H9 (cell line): ENCODE results near the gene GPR21. TPM values are rescaled to one million over a fixed set of nuclear protein-coding genes. Genes with fewer than 3 reads are reported as not detected.

ENCODE experiments used
- DNase-seq: peaks from one replicate; pipeline ENCODE4 v3.0.0-alpha.2; 2017
- H2AFZ ChIP-seq: one replicate; pipeline ENCODE4 v1.6.1; 2013; ENCODE audit warnings: mild to moderate bottlenecking, low read length, control low read depth, moderate library complexity
- H2AK5ac ChIP-seq: 2 replicates; pipeline ENCODE4 v1.6.1; 2013; ENCODE audit warnings: low read length, control low read depth, mixed read lengths; ENCODE audit not compliant: insufficient read length
- H2BK120ac ChIP-seq: one replicate; pipeline ENCODE4 v1.6.1; 2013; ENCODE audit warnings: low read depth, mild to moderate bottlenecking, low read length, control low read depth, inconsistent platforms; ENCODE audit not compliant: poor library complexity, severe bottlenecking
- H2BK12ac ChIP-seq: 2 replicates; pipeline ENCODE4 v1.6.1; 2013; ENCODE audit warnings: low read length, control low read depth, mixed read lengths, low read depth; ENCODE audit not compliant: insufficient read length
- H2BK15ac ChIP-seq: 2 replicates; pipeline ENCODE4 v1.6.1; 2013; ENCODE audit warnings: low read depth, low read length, control low read depth
- H2BK20ac ChIP-seq: one replicate; pipeline ENCODE4 v1.6.1; 2013; ENCODE audit warnings: low read depth, mild to moderate bottlenecking, low read length, control low read depth, inconsistent platforms; ENCODE audit not compliant: poor library complexity, severe bottlenecking
- H2BK5ac ChIP-seq: 2 replicates; pipeline ENCODE4 v1.6.1; 2013; ENCODE audit warnings: low read length, control low read depth, mixed read lengths; ENCODE audit not compliant: insufficient read length
- H3K14ac ChIP-seq: 2 replicates; pipeline ENCODE4 v1.6.1; 2013; ENCODE audit warnings: low read length, control low read depth; ENCODE audit not compliant: insufficient read depth
- H3K18ac ChIP-seq: 2 replicates; pipeline ENCODE4 v1.6.1; 2013; ENCODE audit warnings: low read depth, mild to moderate bottlenecking, mixed read lengths, low read length, control low read depth; ENCODE audit not compliant: insufficient read length
- H3K23ac ChIP-seq: 2 replicates; pipeline ENCODE4 v1.6.1; 2013; ENCODE audit warnings: low read length, control low read depth, mixed read lengths, low read depth; ENCODE audit not compliant: insufficient read length
- H3K23me2 ChIP-seq: 2 replicates; pipeline ENCODE4 v1.6.1; 2013; ENCODE audit warnings: low read depth, mild to moderate bottlenecking, mixed read lengths, low read length, control low read depth; ENCODE audit not compliant: insufficient read length, poor library complexity, severe bottlenecking
- H3K27ac ChIP-seq: 2 replicates; pipeline ENCODE4 v1.5.1; 2013; ENCODE audit warnings: low read length, control low read depth, mixed read lengths, low read depth; ENCODE audit not compliant: insufficient read length
- H3K27me3 ChIP-seq: 2 replicates; pipeline ENCODE4 v1.6.1; 2013; ENCODE audit warnings: low read length, control low read depth, inconsistent platforms; ENCODE audit not compliant: insufficient read depth
- H3K4ac ChIP-seq: 2 replicates; pipeline ENCODE4 v1.6.1; 2013; ENCODE audit warnings: low read depth, mild to moderate bottlenecking, control low read depth, inconsistent platforms, low read length, moderate library complexity
- H3K4me1 ChIP-seq: 2 replicates; pipeline ENCODE4 v1.6.1; 2013; ENCODE audit warnings: low read length, control low read depth, inconsistent platforms; ENCODE audit not compliant: insufficient read depth
- H3K4me2 ChIP-seq: 2 replicates; pipeline ENCODE4 v1.6.1; 2013; ENCODE audit warnings: low read length, control low read depth, mixed read lengths; ENCODE audit not compliant: insufficient read length, insufficient read depth
- H3K56ac ChIP-seq: 2 replicates; pipeline ENCODE4 v1.6.1; 2013; ENCODE audit warnings: low read depth, mild to moderate bottlenecking, mixed read lengths, low read length, control low read depth; ENCODE audit not compliant: insufficient read length
- H3K79me1 ChIP-seq: 2 replicates; pipeline ENCODE4 v1.6.1; 2013; ENCODE audit warnings: low read depth, mild to moderate bottlenecking, moderate library complexity, low read length, control low read depth, inconsistent platforms; ENCODE audit not compliant: insufficient read depth, poor library complexity, severe bottlenecking
- H3K79me2 ChIP-seq: 2 replicates; pipeline ENCODE4 v1.6.1; 2013; ENCODE audit warnings: low read length, control low read depth, inconsistent platforms; ENCODE audit not compliant: insufficient read depth
- H3K9ac ChIP-seq: 2 replicates; pipeline ENCODE4 v1.6.1; 2013; ENCODE audit warnings: low read length, control low read depth, mixed read lengths; ENCODE audit not compliant: insufficient read length; ENCODE audit errors: extremely low read depth
- H3K9me3 ChIP-seq: one replicate; pipeline ENCODE4 v1.6.1; 2013; ENCODE audit warnings: low read depth, low read length, inconsistent platforms; ENCODE audit not compliant: control insufficient read depth
- H3T11ph ChIP-seq: one replicate; pipeline ENCODE4 v1.6.1; 2013; ENCODE audit warnings: mild to moderate bottlenecking, low read length, control low read depth, inconsistent platforms
- H4K20me1 ChIP-seq: one replicate; pipeline ENCODE4 v1.6.1; 2013; ENCODE audit not compliant: control insufficient read depth, insufficient read length, insufficient read depth
- H4K5ac ChIP-seq: 2 replicates; pipeline ENCODE4 v1.6.1; 2013; ENCODE audit warnings: low read depth, mild to moderate bottlenecking, mixed read lengths, low read length, control low read depth; ENCODE audit not compliant: insufficient read length
- H4K8ac ChIP-seq: replicated peaks from 2 replicates; pipeline ENCODE4 v1.6.1; 2013; ENCODE audit warnings: low read length, control low read depth, mixed read lengths, low read depth; ENCODE audit not compliant: insufficient read length
- H4K91ac ChIP-seq: 2 replicates; pipeline ENCODE4 v1.6.1; 2013; ENCODE audit warnings: low read depth, mild to moderate bottlenecking, moderate library complexity, mixed read lengths, low read length, control low read depth; ENCODE audit not compliant: insufficient read length
- H3K27ac Mint-ChIP-seq, 3 experiments: 2 replicates in 2 of 3; 3 replicates in 1 of 3; pipeline ENCODE4 v1.8.0; 2020 to 2021; ENCODE audit warnings: mixed read lengths in 3 of 3, mild to moderate bottlenecking in 1 of 3, moderate library complexity in 1 of 3
- H3K27me3 Mint-ChIP-seq: 2 replicates; pipeline ENCODE4 v1.8.0; 2021; ENCODE audit warnings: low read depth, mild to moderate bottlenecking, moderate library complexity, mixed read lengths
- H3K36me3 Mint-ChIP-seq, 3 experiments: 2 replicates in 2 of 3; 3 replicates in 1 of 3; pipeline ENCODE4 v1.8.0; 2020 to 2021; ENCODE audit warnings: low read depth in 3 of 3, mixed read lengths in 3 of 3; ENCODE audit not compliant: insufficient read depth in 1 of 3
- H3K4me1 Mint-ChIP-seq, 2 experiments: 2 replicates each; pipeline ENCODE4 v1.8.0; 2020; ENCODE audit warnings: mixed read lengths in 2 of 2
- H3K4me3 Mint-ChIP-seq, 2 experiments: 2 replicates in 1 of 2; 3 replicates in 1 of 2; pipeline ENCODE4 v1.8.0; 2020 to 2021; ENCODE audit warnings: mild to moderate bottlenecking in 2 of 2, mixed read lengths in 2 of 2, moderate library complexity in 1 of 2
- H3K9me3 Mint-ChIP-seq, 2 experiments: 2 replicates in 1 of 2; 3 replicates in 1 of 2; pipeline ENCODE4 v1.8.0; 2020; ENCODE audit warnings: mild to moderate bottlenecking in 2 of 2, mixed read lengths in 2 of 2, moderate library complexity in 1 of 2
- WGBS: extraction: QIAGEN DNeasy Blood & Tissue Kit; methylation state at CpG from one replicate; pipeline ENCODE4 v1.1.7; 2013; ENCODE audit warnings: missing lambda C conversion rate, low lambda C conversion rate, mixed read lengths; ENCODE audit not compliant: insufficient read length; ENCODE audit errors: extremely low coverage; 5-methylcytosine and 5-hydroxymethylcytosine counted together
- total RNA-seq: library from RNA; stranded (reverse); gene quantifications from 2 replicates; pipeline ENCODE4 v1.2.1, GENCODE V29; 2021
- TF ChIP-seq, protein P1 (sequence below): fragments of 200-600 bp; sonication (generic); conservative IDR thresholded peaks from 3 replicates; pipeline ENCODE4 v1.8.0; 2021; ENCODE audit warnings: antibody characterized with exemption, mild to moderate bottlenecking

GPR21 gene
- total RNA-seq, 1 experiment from 2014 or later = 0.87 TPM

DNA sequence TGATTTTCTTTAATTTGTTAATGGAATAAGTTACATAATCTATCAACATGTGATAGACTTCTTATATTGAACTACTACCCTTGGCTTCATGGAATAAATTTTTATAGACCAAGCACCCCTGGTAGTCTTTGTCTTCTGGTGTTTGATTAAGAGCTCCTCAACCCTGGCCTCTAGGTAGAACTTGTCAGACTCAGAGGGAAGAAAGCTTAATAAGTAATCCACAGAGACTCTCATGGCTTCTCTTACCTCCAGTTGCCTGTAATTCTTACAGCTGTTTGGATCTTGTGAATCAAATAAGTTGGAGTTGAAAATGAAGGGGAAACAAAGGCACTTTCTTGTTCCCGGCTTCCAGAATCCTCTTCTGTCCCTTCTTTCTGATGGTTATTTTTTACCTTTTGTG lies 7.0 kb upstream of the GPR21 start:
- Mint-ChIP-seq H3K4me3 (no peak overlapping the region), H3K36me3 (peaks cover 6 to 33% (median 17%) of the 10 kb centered on the region in 3 experiments; a peak in 6 of 7 replicates), H3K9me3 (no peaks in the 10 kb centered on the region), H3K27ac (peak overlapping the region in 2 of 3 experiments; percentile 85 to 86; a peak in 4 of 7 replicates), H3K4me1 (no peaks in the 10 kb centered on the region), H3K27me3 (no peaks in the 10 kb centered on the region)
- H3K4ac ChIP-seq = no peak overlapping the region
- no peaks in the 10 kb centered on the region for H3K4me1 ChIP-seq
- no peaks in the 10 kb centered on the region for H3K23me2 ChIP-seq
- H3K79me2 ChIP-seq = no peaks in the 10 kb centered on the region
- H2BK12ac ChIP-seq = no peak overlapping the region
- no peak overlapping the region for H2AFZ ChIP-seq
- no peak overlapping the region for H3K9ac ChIP-seq
- no peak overlapping the region for H4K8ac ChIP-seq
- H3K14ac ChIP-seq = no peak overlapping the region
- no CpG with 5 or more reads among the region's 1 CpG for WGBS
- H3K18ac ChIP-seq = no peak overlapping the region
- no peaks in the 10 kb centered on the region for H4K20me1 ChIP-seq
- H3K27ac ChIP-seq = no peak overlapping the region
- no peak for DNase-seq
- H4K91ac ChIP-seq = no peak overlapping the region
- no peak overlapping the region for H2BK15ac ChIP-seq
- no peak overlapping the region for H3K4me2 ChIP-seq
- H2BK120ac ChIP-seq = no peak overlapping the region
- no peaks in the 10 kb centered on the region for H3K79me1 ChIP-seq
- TF ChIP-seq, protein P1, sequence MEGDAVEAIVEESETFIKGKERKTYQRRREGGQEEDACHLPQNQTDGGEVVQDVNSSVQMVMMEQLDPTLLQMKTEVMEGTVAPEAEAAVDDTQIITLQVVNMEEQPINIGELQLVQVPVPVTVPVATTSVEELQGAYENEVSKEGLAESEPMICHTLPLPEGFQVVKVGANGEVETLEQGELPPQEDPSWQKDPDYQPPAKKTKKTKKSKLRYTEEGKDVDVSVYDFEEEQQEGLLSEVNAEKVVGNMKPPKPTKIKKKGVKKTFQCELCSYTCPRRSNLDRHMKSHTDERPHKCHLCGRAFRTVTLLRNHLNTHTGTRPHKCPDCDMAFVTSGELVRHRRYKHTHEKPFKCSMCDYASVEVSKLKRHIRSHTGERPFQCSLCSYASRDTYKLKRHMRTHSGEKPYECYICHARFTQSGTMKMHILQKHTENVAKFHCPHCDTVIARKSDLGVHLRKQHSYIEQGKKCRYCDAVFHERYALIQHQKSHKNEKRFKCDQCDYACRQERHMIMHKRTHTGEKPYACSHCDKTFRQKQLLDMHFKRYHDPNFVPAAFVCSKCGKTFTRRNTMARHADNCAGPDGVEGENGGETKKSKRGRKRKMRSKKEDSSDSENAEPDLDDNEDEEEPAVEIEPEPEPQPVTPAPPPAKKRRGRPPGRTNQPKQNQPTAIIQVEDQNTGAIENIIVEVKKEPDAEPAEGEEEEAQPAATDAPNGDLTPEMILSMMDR = no peak
- H3K9me3 ChIP-seq = no peaks in the 10 kb centered on the region
- no peak overlapping the region for H3K56ac ChIP-seq
- H2AK5ac ChIP-seq = no peak overlapping the region
- H3K27me3 ChIP-seq = no peaks in the 10 kb centered on the region
- H3K23ac ChIP-seq = no peak overlapping the region
- H4K5ac ChIP-seq = no peak overlapping the region
- no peak overlapping the region for H3T11ph ChIP-seq
- H2BK5ac ChIP-seq = no peak overlapping the region
- no peak overlapping the region for H2BK20ac ChIP-seq
